Measurements from ENCODE around the gene CCDC57. TPM values are rescaled to one million over a fixed set of nuclear protein-coding genes. Genes with fewer than 3 reads are reported as not detected.

Gene CCDC57
- total and polyA plus RNA-seq, 9 of the 15 experiments (the other 6 are each of a cell fraction or from before 2014, with no cell fraction given) = 0.83 to 36.2 (median 13.6) TPM

- TF ChIP-seq MBD1 (CRISPR knock-in tag; IDR thresholded peaks at IDR 0.05) (no peak), IRF9 (tag; IDR thresholded peaks at IDR 0.05) (no peak), RBM22 (IDR thresholded peaks at IDR 0.05; ENCODE audit: low read depth, low read length, poor library complexity, severe bottlenecking) (peak; percentile 62), NFE2 (IDR thresholded peaks at IDR 0.05; ENCODE audit: low read depth) (no peak)
Measured at GRCh38 chr17:82061047-82061925, 151.4 kb downstream of the CCDC57 start (continued).

- in situ Hi-C loops (cut with MboI) = no loop called here
- no peak for TF ChIP-seq ZNF274 (IDR thresholded peaks at IDR 0.05; ENCODE audit: borderline replicate concordance, low read depth, low read length)
- TF ChIP-seq FIP1L1 (IDR thresholded peaks at IDR 0.05; ENCODE audit: low read depth, low read length, poor library complexity, severe bottlenecking) = peak; percentile 30
- TF ChIP-seq RBFOX2 (IDR thresholded peaks at IDR 0.05; ENCODE audit: low read depth, low read length) = peak; percentile 53; the same call in 1 of the 2 replicates
- TF ChIP-seq POLR2G (IDR thresholded peaks at IDR 0.05; ENCODE audit: low read depth, low read length) = peak; percentile 9
- no peak for TF ChIP-seq PHF8 (IDR thresholded peaks at IDR 0.05; ENCODE audit: borderline replicate concordance, low read length)
- TF ChIP-seq DIDO1 (tag; IDR thresholded peaks at IDR 0.05; ENCODE audit: low read depth) = no peak
- TF ChIP-seq SNRNP70 (optimal IDR thresholded peaks at IDR 0.05; ENCODE audit: low read depth, low read length) = no peak
- no peak for TF ChIP-seq CCAR2 (IDR thresholded peaks at IDR 0.05; ENCODE audit: low read depth, low read length)
- no peak for TF ChIP-seq SFPQ (IDR thresholded peaks at IDR 0.05; ENCODE audit: low read depth, low read length)
- H3K4me1 ChIP-seq (replicated peaks in 1 of 2; ENCODE audit: control insufficient read depth in 2 of 2, insufficient read depth in 2 of 2, low read length in 2 of 2) = peaks cover 3 to 88% of the 10 kb centered on the region in 2 experiments; a peak in 3 of 5 replicates
- H3K27me3 ChIP-seq (ENCODE audit: control insufficient read depth in 2 of 2, insufficient read depth in 2 of 2, low read length in 2 of 2) = no peaks in the 10 kb centered on the region
- H2AFZ ChIP-seq (ENCODE audit: low read depth, low read length) = no peak overlapping the region
- ATAC-seq (no peak), DNase-seq (ENCODE audit: extremely low read depth in 1 of 4, low spot score in 3 of 4) (no peak), FAIRE-seq (no peak)
- ChIA-PET POLR2A (interaction anchor here (0.6 to 2.5 kb wide), 7 partner anchors 10 to 127 kb away, joined by 3 to 11 read pairs (median 3); partner anchors contain the start of gene DCXR), CTCF (ENCODE audit: low intra/inter-chr PET ratio) (no interaction called here)
- BruUV-seq (replicated peaks) = no TSS peak
- H3K9me1 ChIP-seq (ENCODE audit: control insufficient read depth, insufficient read depth, low read length) = no peaks in the 10 kb centered on the region
- peaks cover 24% of the 10 kb centered on the region for H3K79me2 ChIP-seq (ENCODE audit: control insufficient read depth, insufficient read depth, low read length)
- intact Hi-C loops (cut with micrococcal nuclease) = no loop called here
- H3K9me3 ChIP-seq (replicated peaks; ENCODE audit: control insufficient read depth, insufficient read depth, low read depth, low read length) = no peaks in the 10 kb centered on the region
- H3K36me3 ChIP-seq (ENCODE audit: control insufficient read depth, insufficient read depth, low read length) = peaks cover 88% of the 10 kb centered on the region; the same call in 2 of the 3 replicates
- H3K4me3 ChIP-seq = no peak overlapping the region
- no peak overlapping the region for H3K27ac ChIP-seq (ENCODE audit: extremely low read depth, low read depth, low read length)
- H4K20me1 ChIP-seq (replicated peaks; ENCODE audit: control insufficient read depth, insufficient read depth, low read length) = peaks cover 7% of the 10 kb centered on the region
- peak overlapping the region in 1 of 2 experiments; percentile 65; a peak in 2 of 4 replicates for H3K9ac ChIP-seq (ENCODE audit: insufficient read depth in 1 of 2, low read depth in 2 of 2, low read length in 2 of 2)
- H3K4me2 ChIP-seq (ENCODE audit: insufficient read depth, low read length) = no peak overlapping the region
- 98% methylated on average over 9 of the region's 14 CpGs for WGBS (ENCODE audit: insufficient coverage, low coverage, missing lambda C conversion rate)
Measured at GRCh38 chr17:82060614-82061013, 152.0 kb downstream of the CCDC57 start.
